Astrocyte of the cerebellum (primary cell): Measurements from ENCODE around the gene OSBP.
A peak's percentile ranks its signal among the peaks of the same experiment; 100 is the strongest.

ENCODE experiments used
- DNase-seq: peaks from one replicate; pipeline ENCODE4 v3.0.0-alpha.2; 2011; ENCODE audit warnings: low read depth
- H3K4me3 ChIP-seq: 2 replicates; pipeline ENCODE4 v1.5.1; 2011; ENCODE audit warnings: mild to moderate bottlenecking, low read depth, low read length, moderate library complexity
- in situ Hi-C: cut with HindIII; loops from 2 replicates; pipeline ENCODE4 v1.10.0; 2017; ENCODE audit warnings: low sequenced_read_pairs
- TF ChIP-seq, protein P1 (sequence below): IDR thresholded peaks from 2 replicates; pipeline ENCODE4 v1.5.1; 2012; ENCODE audit warnings: low read length, low read depth, moderate library complexity, mild to moderate bottlenecking; ENCODE audit errors: missing control alignments

The OSBP gene, protein sequence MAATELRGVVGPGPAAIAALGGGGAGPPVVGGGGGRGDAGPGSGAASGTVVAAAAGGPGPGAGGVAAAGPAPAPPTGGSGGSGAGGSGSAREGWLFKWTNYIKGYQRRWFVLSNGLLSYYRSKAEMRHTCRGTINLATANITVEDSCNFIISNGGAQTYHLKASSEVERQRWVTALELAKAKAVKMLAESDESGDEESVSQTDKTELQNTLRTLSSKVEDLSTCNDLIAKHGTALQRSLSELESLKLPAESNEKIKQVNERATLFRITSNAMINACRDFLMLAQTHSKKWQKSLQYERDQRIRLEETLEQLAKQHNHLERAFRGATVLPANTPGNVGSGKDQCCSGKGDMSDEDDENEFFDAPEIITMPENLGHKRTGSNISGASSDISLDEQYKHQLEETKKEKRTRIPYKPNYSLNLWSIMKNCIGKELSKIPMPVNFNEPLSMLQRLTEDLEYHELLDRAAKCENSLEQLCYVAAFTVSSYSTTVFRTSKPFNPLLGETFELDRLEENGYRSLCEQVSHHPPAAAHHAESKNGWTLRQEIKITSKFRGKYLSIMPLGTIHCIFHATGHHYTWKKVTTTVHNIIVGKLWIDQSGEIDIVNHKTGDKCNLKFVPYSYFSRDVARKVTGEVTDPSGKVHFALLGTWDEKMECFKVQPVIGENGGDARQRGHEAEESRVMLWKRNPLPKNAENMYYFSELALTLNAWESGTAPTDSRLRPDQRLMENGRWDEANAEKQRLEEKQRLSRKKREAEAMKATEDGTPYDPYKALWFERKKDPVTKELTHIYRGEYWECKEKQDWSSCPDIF

DNA sequence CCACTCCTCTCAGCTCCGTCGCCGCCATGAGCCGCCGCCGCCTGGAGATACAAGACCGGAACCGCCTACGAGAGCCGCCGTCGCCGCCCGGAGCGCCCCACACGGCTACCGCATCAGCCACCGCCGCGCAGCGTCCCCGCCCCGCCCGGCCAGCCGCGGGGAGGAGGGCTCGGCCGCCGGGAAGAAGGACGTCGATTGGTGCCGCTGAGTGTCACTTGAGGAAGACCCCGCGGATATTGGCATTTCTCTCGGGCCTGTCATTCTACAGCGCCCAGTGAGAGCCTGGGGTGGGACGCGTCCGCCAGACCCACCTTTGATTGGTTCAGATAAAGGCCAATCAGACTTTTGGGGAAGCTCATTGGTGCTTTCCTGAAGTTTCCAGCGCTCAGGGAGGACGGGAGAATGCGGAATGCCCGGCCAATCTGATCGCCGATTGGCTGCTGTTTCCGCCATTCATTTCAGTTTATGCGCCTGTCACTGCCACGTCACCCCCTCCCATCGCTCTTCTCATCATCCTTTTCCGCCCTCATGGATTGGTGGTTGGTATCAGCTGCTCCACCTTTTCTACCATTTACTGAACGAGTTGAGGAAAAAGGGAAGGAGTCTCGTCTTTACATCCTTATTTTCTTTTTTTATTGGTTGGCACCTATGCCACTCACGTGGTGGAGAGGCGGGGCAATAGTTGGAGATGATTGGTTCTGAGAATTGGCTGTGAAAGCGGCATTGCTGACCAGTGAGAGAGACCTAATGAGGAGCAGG, at the start of gene OSBP:
Gene OSBP, minus strand, starts transcription at position 138 of the 759 bp plus-strand sequence. Its CDS starts 110 bp downstream, at position 28.
- peak; percentile 100 for DNase-seq
- in situ Hi-C loops, result no loop called here
- TF ChIP-seq, protein P1, sequence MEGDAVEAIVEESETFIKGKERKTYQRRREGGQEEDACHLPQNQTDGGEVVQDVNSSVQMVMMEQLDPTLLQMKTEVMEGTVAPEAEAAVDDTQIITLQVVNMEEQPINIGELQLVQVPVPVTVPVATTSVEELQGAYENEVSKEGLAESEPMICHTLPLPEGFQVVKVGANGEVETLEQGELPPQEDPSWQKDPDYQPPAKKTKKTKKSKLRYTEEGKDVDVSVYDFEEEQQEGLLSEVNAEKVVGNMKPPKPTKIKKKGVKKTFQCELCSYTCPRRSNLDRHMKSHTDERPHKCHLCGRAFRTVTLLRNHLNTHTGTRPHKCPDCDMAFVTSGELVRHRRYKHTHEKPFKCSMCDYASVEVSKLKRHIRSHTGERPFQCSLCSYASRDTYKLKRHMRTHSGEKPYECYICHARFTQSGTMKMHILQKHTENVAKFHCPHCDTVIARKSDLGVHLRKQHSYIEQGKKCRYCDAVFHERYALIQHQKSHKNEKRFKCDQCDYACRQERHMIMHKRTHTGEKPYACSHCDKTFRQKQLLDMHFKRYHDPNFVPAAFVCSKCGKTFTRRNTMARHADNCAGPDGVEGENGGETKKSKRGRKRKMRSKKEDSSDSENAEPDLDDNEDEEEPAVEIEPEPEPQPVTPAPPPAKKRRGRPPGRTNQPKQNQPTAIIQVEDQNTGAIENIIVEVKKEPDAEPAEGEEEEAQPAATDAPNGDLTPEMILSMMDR, result no peak
- peak within 1 kb of the TSS; percentile 82 for H3K4me3 ChIP-seq

DNA sequence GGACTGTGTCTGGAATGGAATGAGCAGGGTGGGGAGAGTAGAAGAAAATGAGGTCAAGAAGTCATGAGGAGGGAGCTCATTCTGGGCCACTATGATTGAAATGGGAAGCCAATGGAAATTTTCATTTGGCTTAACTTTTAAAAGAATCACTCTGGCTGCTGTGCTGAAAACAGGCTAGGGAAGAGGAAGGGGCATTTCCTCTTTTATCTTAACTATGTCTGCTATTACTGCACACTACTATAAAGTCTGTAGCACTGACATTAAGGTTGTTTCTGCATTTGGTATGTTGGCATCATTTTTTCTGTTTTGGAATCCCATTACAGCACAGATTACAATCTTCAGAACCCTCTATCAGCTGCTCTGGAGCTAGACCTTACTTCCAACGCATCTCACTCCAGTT, 45.0 kb upstream of the OSBP start:
- TF ChIP-seq, protein P1, result no peak
- H3K4me3 ChIP-seq, result no peak overlapping the region
- in situ Hi-C loops, result no loop called here
- DNase-seq, result no peak

DNA sequence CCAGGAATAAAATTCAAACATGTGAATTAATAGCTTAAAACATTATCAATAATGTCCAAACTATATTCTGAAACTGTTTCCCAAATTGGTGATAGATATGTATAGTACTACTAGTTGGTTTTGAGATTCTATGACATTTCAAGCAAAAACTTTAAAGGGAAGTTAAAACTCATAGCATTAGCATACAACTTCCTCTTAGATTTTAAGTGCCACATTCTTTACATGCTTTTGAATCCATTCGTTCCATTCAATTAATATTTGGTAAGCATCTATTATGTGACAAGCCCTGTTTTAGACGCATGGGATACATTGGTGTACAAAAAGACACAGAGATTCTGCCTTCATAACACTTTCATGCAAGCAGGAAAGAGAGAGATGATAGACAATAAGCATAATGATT, 44.4 kb upstream of the OSBP start:
- in situ Hi-C loops, result no loop called here
- H3K4me3 ChIP-seq, result no peak overlapping the region
- no peak for DNase-seq
- TF ChIP-seq, protein P1, result no peak

DNA sequence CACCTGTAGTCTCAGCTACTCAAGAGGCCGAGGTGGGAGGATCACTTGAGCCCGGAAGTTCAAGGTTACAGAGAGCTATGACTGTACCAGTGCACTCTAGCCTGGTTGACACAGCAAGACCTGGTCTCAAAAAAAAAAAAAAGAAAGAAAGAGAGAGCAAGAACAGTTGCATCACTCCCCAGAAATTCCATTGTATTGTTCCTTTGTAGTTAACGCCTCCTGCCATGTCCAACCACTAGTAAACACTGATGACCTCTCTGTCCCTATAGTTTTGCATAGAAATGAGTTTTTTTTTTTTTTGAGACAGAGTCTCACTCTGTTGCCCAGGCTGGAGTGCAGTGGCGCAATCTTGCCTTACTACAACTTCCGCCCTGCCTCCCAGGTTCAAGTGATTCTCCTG, 42.5 kb upstream of the OSBP start:
- in situ Hi-C loops, result no loop called here
- DNase-seq, result no peak
- H3K4me3 ChIP-seq, result no peak overlapping the region
- TF ChIP-seq, protein P1, result no peak

DNA sequence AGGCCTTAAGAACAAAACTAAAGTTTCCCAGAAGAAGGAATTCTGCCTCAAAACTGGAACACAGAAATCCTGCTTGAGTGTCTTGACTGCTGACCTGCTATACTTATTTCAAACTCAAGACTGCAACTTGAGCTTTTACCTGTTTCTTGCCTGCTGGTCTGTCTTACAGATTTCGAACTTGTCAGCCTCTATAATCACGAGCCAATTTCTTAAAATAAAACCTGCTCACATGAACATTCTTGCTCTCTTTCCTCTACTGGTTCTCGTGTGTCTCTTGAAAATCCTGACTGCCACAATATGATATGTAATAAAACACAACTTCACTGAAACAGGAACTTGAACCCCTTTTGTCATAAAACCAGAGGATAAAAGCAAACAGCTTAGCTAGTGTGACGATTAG, 39.3 kb upstream of the OSBP start:
- TF ChIP-seq, protein P1, result no peak
- no peak overlapping the region for H3K4me3 ChIP-seq
- DNase-seq, result no peak
- in situ Hi-C loops, result no loop called here
